DMS79 (cell line): ENCODE data around the gene H19.

ENCODE experiments used
- DNase-seq: peaks from one replicate; lab custom pipeline; 2025; lab: John Stamatoyannopoulos, UW

Gene H19

GRCh38 chr11:1982873-1983600 lies 14.6 kb downstream of the H19 start:
- DNase-seq = no peak

DNA sequence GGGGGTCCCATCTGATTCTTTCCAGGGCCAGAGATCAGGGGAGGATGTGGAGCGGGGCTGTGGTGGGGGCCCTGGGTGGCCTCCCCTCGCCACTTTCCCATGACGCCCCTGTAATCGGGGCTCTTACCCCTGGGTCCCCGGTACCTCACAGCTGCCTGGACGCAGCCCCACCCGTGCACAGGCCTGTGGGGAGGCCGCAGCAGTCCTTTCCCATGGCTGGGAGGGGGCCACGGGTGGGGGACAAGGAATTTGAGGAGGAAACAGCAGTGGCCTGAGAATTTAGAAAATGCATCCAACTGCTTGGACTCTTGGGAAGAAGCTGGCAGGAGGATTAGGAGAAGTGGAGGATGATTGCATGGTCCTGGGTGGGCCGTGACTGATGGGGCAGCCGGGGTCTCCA lies 18.0 kb downstream of the H19 start:
- no peak for DNase-seq

DNA sequence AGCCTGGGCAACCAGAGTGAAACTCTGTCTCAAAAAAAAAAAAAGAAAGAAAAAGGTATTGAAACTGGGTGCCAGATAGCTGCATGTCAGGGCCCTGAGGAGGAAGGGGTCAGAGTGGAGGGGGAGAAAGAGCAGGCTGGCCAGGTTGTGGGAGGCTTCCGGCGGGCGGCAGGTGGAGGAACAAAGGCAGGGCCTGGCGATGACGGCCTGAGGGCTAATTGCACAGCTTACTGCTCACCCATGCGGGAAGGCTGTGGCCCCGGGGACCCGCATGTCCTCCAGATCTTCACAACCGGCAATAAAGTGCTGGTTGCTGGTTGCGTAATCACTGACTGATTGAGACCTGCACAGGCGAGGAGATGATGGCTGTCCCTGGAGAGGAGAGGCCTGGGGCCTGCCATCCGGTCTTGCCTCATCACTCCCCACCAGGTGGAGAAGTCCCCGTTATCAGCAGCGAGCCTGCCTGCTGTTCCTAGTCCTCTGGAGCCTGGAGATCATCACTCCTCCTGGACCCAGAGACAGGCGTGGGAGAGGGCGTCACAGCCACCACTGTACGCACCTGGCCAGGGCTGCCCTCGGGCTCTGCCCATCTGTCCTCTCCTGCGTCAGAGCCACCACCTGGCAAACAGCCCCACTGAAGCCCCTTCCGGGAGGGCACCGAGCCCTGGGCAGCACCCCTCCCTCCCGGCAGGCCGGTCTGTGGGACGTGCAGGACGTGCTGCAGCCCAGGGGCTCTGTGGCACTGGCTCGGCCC lies 18.7 kb downstream of the H19 start:
- no peak for DNase-seq

DNA sequence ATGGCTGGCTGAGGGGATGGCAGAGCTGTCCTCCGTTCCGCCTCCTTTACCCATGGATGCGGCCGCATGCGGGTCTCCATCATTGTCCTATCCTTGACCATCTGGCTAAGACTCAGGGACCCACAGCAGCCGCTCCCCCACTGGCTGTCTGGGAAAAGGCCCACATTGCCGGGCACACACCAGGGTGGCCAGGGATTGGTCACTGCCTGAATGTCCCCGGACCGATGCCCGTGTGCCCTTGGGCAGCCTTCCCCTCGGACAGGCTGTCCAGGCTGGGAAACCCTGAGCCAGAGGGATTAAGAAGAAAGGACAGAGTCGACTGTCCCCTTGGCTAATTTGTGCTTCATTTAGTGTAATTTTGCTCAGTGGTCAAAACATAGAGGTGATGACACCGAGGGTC lies 22.5 kb downstream of the H19 start:
- DNase-seq = no peak

DNA sequence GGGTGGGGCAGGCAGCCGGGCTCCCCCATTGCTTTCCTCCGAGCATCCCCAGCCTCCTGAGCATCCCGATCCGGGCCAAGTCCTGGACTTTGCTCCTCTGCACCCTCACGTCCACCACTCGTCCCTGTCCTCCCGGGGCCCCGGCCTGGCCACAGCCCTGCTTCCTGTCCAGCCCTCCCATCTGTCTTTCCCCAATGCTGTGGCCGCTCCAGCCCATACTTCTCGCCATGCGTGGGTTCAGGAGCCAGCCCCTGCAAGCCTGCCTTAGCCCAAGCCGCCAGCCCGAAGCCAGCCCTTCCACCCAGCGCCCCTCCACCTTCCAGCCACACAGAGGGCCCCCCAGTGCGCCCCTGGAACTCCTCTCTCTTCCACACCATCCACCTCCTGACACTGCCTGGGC lies 26.7 kb downstream of the H19 start:
- DNase-seq = no peak

- DNase-seq = no peak
Measured at GRCh38 chr11:1969776-1970175, 27.9 kb downstream of the H19 start.

DNA sequence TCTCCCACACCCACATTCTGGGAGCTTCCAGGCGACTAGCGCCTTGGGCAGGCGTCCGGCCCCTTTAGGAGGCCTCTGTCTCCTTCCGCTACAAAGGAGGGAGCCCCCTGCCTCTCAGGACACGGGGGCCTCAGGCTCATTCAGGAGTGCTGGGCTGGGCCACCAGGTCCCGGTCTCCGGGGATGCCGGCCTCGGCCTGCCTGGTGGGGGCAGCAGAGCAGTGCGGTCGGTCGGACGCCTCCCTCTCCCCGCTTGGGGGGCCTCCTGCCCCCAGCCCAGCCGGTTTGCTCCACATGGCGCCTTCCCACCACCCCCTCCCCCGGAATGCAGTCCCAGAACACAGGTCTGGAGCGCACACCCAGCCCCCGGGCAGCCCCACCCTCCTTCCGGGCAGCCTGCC lies 28.6 kb downstream of the H19 start:
- DNase-seq = no peak

DNA sequence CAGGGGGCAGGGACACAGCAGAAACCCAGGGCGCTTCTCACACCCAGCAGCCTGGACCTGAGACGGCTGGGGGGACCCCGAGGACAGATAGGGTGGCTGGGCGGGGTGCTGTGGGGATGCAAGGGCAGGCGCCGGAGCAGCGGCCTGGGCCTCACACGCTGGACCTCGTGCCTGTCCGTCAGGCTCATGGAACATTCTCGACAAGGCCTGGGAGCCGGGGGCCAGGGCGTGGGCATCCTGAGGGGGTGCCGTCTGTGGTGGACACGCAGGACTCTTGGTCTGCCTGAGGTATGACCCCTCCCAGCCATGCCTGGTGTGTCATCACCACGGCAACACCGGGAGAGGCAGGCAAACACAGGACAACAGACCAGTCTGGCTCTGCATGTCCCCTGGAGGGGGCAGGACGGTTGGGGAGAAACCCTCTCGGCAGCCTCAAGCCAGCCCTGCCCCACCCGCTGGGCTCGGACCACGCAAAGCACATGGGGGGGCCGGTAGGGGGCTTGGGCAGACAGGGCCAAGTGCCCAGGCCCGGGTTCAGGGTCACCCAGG lies 29.1 kb downstream of the H19 start:
- no peak for DNase-seq

DNA sequence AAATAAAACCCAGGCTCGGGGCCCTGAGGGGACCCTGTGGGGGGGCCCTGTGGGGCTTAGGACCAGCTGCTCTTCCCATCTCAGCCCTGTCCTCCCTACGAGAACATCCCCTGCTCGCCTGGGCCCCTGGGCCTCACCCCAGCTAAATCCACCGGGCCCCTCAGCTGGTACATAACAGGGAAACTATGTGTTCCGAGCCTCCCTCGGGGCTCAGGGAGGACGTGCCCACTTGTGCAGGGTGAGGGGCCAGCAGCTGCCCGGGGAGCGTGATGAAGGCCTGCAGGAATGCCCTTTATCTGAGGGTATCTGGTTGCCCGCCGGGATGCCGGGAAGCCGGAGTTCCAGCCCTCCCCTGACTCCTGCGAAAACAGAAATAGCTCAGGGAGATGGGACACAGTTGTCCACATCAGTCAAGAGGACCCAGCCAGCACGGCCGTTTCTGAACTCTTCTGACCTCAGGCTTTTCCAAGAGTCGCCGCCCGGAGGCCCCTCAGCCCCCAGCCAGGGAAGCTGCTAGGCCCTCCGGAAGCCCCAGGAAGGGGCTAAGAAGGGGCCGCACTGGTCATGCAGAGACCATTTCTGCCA lies 29.9 kb downstream of the H19 start:
- DNase-seq = no peak

DNA sequence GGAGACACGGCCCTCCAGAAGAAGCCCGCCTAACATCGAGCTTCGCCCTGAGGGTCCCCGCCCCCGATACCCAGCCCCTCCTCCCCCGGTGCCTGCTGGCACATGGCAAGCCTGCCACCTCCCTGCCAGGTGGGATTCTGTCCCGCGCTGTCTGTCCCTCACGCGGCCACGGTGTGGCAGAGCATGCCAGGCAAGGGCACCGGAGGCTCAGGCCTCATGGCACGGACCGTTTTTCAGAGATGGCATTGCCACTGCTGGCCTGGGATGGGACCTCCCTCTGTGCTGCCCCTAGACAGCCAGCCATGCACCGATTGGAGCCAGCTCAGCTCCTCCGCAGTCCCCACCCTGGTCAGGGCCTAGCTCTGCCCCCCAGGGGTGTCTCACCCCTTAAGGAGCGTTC lies 31.1 kb downstream of the H19 start:
- no peak for DNase-seq

DNA sequence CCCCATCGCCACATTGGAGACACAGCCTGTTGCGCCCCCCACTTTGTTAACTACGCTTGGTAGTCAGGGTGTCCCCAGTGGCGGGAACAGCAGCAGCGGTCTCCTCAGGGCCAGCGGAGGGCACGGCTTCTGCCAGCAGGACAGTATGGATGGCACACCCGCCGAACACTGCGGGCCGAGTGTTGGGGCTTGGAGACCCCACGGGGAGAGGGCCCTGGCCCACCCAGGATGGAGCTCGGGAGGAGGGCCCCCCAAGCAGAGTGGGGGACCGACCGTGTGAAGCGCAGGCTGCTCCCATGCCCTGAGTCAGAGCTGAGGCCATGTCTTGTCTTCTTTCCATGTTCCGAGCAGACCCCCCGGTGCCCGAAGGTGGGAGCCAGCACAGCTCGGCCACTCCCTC lies 32.7 kb downstream of the H19 start:
- no peak for DNase-seq

DNA sequence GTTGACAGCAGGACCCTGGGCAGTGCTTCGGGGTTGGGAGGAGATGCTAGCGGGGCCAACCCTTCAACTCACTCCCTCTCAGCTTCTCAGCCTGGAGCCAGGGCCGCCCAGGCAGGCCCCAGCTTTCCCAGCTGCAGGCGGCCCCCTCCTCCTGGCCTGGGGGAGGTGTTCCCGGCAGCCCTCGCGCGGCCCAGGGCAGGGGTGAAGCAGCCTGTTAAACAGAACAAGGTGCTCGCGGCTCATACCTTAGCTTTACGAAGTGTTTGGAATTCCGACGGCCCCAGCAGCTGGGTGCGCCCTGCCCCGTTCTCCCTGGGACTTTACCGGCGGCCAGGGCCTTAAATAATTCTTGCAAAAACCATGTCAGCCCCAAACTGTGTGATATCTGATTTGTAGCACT lies 33.3 kb downstream of the H19 start:
- no peak for DNase-seq

- no peak for DNase-seq
Measured at GRCh38 chr11:1963864-1964263, 33.8 kb downstream of the H19 start.

DNA sequence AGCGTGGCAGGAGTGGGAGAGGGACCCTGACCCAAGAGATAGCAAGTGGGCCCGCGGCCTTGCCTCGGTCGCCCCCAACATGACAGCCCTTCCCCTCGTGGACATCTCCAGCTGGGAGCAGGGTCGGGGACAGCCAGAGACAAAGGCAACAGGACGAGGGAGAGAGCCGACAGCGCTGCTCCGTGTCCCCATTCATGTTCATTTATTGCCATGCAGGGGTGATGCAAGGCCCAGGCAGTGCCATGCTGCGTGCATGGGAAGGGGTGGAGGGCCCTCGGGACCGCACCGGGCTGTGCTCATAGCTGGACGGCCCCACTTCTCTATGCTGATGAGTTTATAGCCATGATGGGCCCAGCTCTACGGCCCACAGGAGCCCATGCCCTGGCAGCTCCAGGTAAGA lies 37.9 kb downstream of the H19 start:
- DNase-seq = no peak

DNA sequence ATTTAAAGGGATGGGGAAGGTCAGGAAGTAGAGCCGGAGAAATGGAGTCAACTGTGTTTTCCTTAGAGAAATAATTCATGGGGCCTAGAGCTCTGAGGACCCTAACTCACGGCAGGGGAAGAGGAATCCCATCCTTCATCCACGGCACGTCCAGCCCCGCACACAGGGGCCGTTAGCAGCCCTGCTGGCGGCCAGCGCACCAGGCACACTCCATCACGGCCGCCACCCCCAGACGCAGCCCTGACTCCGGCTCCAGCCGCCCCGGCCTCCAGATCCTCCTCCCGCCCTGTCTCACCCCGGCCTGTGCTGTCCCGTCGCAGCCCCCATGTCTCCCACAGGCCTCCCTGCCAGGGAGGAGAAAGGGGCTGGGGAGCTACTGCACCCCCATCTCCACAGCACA lies 39.3 kb downstream of the H19 start:
- DNase-seq = no peak

- no peak for DNase-seq
Measured at GRCh38 chr11:1953489-1954266, 44.0 kb downstream of the H19 start.

DNA sequence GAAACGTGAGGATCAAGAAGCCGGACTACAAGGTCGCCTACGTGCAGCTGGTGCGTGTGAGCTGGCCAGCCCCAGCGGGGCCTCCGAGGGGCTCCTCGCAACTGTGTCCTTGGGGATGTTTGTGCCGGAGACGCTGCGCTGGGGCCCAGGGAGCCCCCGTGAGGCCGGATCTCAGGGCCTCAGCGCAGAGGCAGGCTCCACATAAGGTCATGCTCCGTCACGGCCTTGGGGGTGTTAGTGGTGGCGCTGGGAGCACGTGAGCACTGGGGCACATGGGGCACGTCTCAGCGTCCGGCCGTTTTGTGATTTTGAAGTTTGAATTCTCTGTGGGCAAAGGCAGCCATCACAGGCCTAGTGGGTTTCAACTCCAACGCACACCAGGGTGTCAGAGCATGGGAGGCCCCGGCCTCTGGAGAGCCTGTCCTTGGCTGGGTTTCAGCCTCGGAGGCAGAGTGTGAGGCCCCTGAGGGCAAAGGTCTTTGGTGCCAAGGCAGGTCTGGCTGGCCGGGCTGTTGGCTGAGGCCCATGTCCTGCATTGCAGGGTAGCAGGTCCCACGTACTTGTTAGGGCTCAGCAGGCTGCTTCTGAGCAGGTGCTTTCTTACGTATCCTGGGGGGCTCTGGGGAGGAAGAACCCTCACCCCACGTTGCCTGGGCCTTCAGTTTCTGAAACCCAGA lies 44.7 kb downstream of the H19 start:
- DNase-seq = no peak

- no peak for DNase-seq
Measured at GRCh38 chr11:1949922-1950321, 47.7 kb downstream of the H19 start.

GRCh38 chr11:1949302-1949701 lies 48.3 kb downstream of the H19 start:
- no peak for DNase-seq

- no peak for DNase-seq
Measured at GRCh38 chr11:1948389-1948788, 49.3 kb downstream of the H19 start.

GRCh38 chr11:1947592-1948237 lies 49.9 kb downstream of the H19 start:
- no peak for DNase-seq
